GM12801 (cell line): Measurements from ENCODE around the gene TM4SF4.

Source experiments
- TF ChIP-seq, protein P1 (sequence below): IDR thresholded peaks from one replicate; pipeline ENCODE4 v1.5.1; 2011; ENCODE audit warnings: control low read depth; ENCODE audit not compliant: insufficient read length; ENCODE audit errors: extremely low read depth

Gene TM4SF4

DNA sequence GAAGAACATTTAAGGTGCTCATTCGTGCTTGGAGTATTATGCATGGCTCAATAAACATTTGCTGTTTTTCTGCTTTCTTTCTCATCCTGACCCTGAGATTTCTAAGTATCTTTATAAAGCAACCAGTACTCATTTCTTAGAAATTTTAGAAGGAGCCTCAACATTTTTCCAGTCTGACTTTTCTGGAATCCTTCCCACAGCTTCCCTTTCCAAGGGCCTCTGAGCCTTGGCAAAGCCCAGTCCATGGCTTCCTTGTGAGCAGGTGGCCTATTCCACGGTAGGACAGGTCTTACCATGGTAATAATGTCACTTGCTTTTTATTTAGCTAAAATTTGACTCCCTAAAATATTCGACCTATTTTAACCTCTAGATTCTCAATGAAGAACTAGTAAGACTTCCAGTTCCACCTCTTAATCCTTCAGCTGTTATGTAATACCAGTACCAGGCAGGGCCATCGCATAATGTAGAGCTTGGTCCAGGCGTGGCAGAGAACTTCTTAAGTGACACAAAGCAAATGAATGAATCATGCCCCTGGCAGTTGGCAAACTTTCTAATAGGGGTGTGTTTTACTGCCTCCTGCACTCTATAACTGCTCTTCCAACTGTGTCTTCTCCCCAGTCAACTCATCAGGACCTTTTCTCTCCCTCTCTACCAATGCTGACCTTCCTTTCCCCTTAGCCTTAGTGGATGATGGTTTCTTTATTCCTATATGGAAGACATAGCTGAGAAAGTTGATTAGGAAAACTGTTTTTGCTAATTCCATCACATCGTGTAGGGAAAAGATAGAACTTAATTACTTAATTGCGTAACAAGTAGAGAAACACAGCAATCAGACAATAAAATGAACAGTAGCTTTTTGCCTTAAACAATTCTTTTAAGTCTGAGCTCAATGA is 894 bp upstream of the TM4SF4 start:
- TF ChIP-seq, protein P1, sequence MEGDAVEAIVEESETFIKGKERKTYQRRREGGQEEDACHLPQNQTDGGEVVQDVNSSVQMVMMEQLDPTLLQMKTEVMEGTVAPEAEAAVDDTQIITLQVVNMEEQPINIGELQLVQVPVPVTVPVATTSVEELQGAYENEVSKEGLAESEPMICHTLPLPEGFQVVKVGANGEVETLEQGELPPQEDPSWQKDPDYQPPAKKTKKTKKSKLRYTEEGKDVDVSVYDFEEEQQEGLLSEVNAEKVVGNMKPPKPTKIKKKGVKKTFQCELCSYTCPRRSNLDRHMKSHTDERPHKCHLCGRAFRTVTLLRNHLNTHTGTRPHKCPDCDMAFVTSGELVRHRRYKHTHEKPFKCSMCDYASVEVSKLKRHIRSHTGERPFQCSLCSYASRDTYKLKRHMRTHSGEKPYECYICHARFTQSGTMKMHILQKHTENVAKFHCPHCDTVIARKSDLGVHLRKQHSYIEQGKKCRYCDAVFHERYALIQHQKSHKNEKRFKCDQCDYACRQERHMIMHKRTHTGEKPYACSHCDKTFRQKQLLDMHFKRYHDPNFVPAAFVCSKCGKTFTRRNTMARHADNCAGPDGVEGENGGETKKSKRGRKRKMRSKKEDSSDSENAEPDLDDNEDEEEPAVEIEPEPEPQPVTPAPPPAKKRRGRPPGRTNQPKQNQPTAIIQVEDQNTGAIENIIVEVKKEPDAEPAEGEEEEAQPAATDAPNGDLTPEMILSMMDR: no peak

GRCh38 chr3:149475451-149476060 is 1.1 kb downstream of the TM4SF4 start:
- TF ChIP-seq, protein P1: no peak

GRCh38 chr3:149476225-149476624 is 1.7 kb downstream of the TM4SF4 start:
- TF ChIP-seq, protein P1: no peak

- TF ChIP-seq, protein P1: no peak
Measured at GRCh38 chr3:149479621-149480325, 5.3 kb downstream of the TM4SF4 start.

DNA sequence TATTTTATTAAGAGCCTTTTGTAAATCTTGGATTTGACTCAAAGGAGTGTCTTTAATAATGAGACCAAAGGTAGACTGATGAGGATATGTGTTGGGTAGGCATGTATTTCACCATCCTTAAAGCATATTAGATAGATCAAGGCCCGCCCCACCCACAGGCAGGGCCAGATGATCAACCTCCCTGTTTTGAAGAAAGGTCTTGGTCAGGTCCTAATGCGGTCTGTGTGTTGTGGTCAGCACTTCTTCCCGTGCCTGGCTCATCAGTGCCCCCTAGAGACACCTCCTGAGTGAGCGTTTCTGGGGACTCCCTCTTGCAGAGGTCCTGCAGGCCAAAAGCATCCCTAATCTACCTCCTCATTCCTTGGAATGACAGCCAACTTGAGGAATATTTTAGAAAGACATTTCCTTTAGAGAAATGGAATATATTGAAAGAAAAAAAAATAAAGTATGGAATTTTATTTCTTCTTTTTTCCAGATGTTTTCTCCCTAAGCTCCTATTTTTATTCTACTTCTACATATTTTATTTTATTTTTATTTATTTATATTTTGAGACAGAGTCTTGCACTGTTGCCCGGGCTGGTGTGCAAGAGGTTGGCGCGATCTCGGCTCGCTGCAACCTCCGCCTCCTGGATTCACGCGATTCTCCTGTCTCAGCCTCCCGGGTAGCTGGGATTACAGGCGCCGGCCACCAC is 6.0 kb downstream of the TM4SF4 start:
- TF ChIP-seq, protein P1: peak; percentile 66

GRCh38 chr3:149481056-149481455 is 6.6 kb downstream of the TM4SF4 start:
- TF ChIP-seq, protein P1: no peak

- TF ChIP-seq, protein P1: no peak
Measured at GRCh38 chr3:149481491-149481890, 7.0 kb downstream of the TM4SF4 start.
